ENCODE results near the gene COG2. TPM values are rescaled to one million over a fixed set of nuclear protein-coding genes. Genes with fewer than 3 reads are reported as not detected.

COG2 gene
- total and polyA plus RNA-seq, 7 experiments from 2014 or later, result 21.6 to 47.5 (median 35.3) TPM

Other genes with a start within 250 kb of the COG2 start
- under 1 TPM in 1 of 5 experiments, not detected in 4; 0.36 TPM for gene PGBD5, start 216.1 kb upstream of the COG2 start, total RNA-seq
- gene PGBD5, start 216.1 kb upstream of the COG2 start, polyA plus RNA-seq, result not detected
- gene AGT, start 71.6 kb downstream of the COG2 start, total RNA-seq, result not detected
- not detected for gene AGT, start 71.6 kb downstream of the COG2 start, polyA plus RNA-seq
- gene CAPN9, start 104.9 kb downstream of the COG2 start, total RNA-seq, result not detected
- under 1 TPM in 1 of 2 donors, not detected in 1; 0.12 TPM for gene CAPN9, start 104.9 kb downstream of the COG2 start, polyA plus RNA-seq
- 1 to 10 TPM; 2.9 to 6.0 (median 3.7) TPM for gene C1orf198, start 226.0 kb downstream of the COG2 start, total RNA-seq
- 1 to 10 TPM; 6.3 to 8.1 TPM for gene C1orf198, start 226.0 kb downstream of the COG2 start, polyA plus RNA-seq